Measurements from ENCODE around the gene RHBDL1. TPM values are rescaled to one million over a fixed set of nuclear protein-coding genes. Genes with fewer than 3 reads are reported as not detected.
A peak's percentile ranks its signal among the peaks of the same experiment; 100 is the strongest.

The RHBDL1 gene
- total and polyA plus RNA-seq, 10 of the 15 experiments (the other 5 are each of a cell fraction or from before 2014, with no cell fraction given) = 0.04 to 1.3 (median 0.65) TPM; not detected in 5

DNA sequence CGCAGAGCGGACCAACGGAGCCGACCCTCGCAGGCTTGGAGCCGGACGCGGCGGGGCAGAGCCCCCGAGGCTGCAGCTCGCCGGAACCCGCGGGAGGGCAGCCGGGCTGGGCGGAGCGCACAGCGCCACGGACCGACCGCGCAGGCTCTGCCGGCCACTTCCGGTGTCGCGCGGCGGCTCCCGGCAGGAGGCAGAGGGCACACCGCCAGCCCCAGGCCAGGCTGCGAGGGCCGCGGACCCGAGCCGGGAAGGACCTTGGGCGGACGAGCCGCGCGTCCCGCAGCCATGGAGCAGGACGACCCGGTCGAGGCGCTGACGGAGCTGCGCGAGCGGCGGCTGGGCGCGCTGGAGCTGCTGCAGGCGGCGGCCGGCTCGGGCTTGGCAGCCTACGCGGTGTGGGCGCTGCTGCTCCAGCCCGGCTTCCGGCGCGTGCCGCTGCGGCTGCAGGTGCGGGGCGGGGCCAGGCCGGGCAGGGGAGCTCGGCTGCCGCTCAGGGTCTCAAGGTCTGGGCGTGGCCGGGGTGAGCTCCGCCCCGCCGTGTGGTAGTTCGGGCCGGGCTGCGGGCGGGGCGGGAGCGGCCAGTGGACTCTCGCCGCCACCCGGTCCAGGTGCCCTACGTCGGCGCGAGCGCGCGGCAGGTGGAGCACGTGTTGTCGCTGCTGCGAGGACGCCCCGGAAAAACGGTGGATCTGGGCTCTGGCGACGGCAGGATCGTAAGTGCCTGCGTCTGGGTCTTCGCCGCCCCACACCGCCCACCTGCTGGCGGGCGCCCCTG is 45.7 kb downstream of the RHBDL1 start, which contains the start of gene ANTKMT (continued):
- TF ChIP-seq NRF1 (conservative IDR thresholded peaks at IDR 0.05; ENCODE audit: low read depth, low read length) (peak; percentile 28; the same call in 1 of the 2 replicates), ZNF384 (IDR thresholded peaks at IDR 0.05; ENCODE audit: borderline replicate concordance, low read depth, low read length) (no peak), FOS (IDR thresholded peaks at IDR 0.05; ENCODE audit: borderline replicate concordance, extremely low read depth, insufficient read length) (no peak), NR2C2 (IDR thresholded peaks at IDR 0.05; ENCODE audit: borderline replicate concordance, control insufficient read depth, insufficient read length, low read depth) (no peak), CHD4 (IDR thresholded peaks at IDR 0.05) (no peak), SREBF1 (IDR thresholded peaks at IDR 0.05; ENCODE audit: low read length) (no peak)
- TF ChIP-seq, protein P1, sequence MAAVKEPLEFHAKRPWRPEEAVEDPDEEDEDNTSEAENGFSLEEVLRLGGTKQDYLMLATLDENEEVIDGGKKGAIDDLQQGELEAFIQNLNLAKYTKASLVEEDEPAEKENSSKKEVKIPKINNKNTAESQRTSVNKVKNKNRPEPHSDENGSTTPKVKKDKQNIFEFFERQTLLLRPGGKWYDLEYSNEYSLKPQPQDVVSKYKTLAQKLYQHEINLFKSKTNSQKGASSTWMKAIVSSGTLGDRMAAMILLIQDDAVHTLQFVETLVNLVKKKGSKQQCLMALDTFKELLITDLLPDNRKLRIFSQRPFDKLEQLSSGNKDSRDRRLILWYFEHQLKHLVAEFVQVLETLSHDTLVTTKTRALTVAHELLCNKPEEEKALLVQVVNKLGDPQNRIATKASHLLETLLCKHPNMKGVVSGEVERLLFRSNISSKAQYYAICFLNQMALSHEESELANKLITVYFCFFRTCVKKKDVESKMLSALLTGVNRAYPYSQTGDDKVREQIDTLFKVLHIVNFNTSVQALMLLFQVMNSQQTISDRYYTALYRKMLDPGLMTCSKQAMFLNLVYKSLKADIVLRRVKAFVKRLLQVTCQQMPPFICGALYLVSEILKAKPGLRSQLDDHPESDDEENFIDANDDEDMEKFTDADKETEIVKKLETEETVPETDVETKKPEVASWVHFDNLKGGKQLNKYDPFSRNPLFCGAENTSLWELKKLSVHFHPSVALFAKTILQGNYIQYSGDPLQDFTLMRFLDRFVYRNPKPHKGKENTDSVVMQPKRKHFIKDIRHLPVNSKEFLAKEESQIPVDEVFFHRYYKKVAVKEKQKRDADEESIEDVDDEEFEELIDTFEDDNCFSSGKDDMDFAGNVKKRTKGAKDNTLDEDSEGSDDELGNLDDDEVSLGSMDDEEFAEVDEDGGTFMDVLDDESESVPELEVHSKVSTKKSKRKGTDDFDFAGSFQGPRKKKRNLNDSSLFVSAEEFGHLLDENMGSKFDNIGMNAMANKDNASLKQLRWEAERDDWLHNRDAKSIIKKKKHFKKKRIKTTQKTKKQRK (IDR thresholded peaks at IDR 0.05; ENCODE audit: low read depth, low read length) = no peak
- TF ChIP-seq, protein P2, sequence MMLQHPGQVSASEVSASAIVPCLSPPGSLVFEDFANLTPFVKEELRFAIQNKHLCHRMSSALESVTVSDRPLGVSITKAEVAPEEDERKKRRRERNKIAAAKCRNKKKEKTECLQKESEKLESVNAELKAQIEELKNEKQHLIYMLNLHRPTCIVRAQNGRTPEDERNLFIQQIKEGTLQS (IDR thresholded peaks at IDR 0.05; ENCODE audit: borderline replicate concordance, extremely low read depth, low read depth, low read length) = no peak
